HG03354 (cell line): ENCODE measurements around the gene CDC26.

Experiments used
- ATAC-seq: cut with Tn5 transposase; IDR thresholded peaks from one replicate; pipeline ENCODE4 v1.9.1; 2021; ENCODE audit warnings: mild to moderate bottlenecking; ENCODE audit not compliant: unreplicated experiment, poor library complexity, severe bottlenecking

Gene CDC26

GRCh38 chr9:113275157-113276131 lies at the start of gene CDC26, which contains the start of gene PRPF4:
TSS of gene CDC26 (minus strand) at chr9:113275572. CDS start at chr9:113272507, 3,065 bp downstream.
TSS of gene PRPF4 (plus strand) at chr9:113275658. CDS start at chr9:113275744, 86 bp downstream.
- peak; percentile 99 for ATAC-seq

DNA sequence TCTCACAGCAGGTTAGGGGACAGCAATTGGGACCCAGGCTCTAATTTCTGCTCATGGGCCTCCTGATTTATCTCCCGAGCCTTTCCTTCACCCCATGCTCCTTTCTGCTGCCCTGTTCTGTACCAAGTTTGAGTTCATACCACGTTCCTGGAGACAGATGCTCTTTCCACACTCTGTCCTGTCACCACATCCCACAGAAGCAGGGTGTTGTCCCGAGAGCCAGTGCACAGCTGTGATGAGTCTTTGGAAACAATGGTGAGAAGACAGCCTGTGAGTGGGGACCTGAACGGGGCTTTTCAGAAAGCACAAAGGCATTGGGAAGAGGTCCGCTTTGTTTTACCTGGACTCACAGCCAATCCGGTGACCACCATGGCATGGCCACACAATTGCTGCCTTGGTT lies 47.3 kb upstream of the CDC26 start:
- ATAC-seq, result no peak

GRCh38 chr9:113320051-113320450 lies 44.7 kb upstream of the CDC26 start:
- ATAC-seq, result no peak

GRCh38 chr9:113319054-113319453 lies 43.7 kb upstream of the CDC26 start:
- ATAC-seq, result no peak

GRCh38 chr9:113317777-113318176 lies 42.4 kb upstream of the CDC26 start:
- no peak for ATAC-seq

DNA sequence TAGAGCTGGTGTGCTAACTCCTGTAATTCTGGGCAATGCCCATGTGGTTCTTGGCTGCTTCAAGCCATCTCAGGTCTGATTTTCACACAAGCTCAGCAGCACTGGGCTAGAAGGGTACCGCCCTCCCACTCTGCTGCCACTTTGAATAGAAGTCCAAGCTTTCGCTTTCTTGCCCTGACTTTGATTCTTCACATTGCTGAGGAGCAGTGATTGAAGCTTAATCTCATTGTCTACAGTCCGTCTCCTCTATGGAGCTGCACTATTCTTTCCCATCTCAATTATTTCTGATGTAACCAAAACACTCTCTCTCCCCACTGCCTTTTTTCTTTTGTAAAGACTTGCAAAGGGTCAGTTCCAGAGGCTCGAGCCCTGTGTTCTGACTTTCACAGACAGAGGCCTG lies 40.7 kb upstream of the CDC26 start:
- ATAC-seq, result no peak

DNA sequence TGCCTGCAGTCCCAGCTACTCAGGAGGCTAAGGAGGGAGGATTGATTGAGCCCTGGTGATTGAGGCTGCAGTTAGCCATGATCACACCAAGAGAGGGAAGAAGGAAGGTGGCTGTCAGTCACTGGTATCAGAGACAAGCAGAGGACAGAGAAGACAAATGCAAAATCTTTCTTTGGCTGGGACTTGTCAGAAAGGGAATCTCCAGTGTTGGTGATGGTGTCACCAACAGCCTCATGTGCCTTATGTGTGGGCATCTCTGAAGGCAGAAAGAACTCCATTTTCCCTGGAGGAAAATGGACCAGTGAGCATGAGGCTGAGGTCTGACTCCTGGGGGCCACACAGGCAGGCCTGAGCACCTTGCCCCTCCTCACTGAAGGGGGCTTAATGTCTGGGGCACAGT lies 39.9 kb upstream of the CDC26 start:
- ATAC-seq, result no peak

DNA sequence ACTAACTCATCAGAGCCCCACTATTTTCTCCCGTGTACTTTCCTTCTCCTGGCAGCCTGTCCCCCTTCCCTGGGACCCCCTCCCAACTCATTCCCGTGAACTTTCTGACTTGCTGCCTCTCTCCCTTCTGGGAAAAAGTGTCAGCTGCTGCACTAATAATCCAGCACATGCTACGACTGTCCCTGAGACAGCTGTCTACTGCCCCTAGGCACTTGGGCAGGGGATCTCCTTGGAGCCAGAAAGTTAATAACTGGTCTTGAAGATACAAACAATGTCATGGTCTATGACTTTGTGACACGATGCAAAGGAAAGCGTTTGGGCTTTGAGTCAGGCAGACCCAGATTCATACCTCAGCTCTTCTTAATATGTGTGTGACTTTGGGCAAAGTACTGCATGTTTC lies 37.9 kb upstream of the CDC26 start:
- ATAC-seq, result no peak

DNA sequence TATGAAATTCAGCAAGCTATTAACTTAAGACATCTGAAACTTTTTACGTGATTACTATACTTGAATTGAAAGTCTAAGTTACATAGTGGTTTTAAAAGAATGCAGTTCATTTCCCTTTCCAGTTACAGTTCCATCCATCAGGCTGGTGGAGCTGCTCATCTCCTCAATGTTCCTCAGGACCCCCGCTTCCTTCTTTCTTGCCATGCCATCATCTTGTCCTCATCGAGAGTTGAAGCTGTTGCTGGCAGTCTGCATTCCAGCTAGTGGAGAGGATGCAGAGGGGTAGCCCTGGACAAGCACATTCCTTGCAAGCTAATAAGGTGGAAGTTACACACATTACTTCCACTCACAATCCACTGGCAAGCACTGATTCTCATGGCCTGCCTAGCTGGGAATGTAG lies 36.6 kb upstream of the CDC26 start:
- ATAC-seq, result no peak

GRCh38 chr9:113310538-113310937 lies 35.2 kb upstream of the CDC26 start:
- no peak for ATAC-seq

DNA sequence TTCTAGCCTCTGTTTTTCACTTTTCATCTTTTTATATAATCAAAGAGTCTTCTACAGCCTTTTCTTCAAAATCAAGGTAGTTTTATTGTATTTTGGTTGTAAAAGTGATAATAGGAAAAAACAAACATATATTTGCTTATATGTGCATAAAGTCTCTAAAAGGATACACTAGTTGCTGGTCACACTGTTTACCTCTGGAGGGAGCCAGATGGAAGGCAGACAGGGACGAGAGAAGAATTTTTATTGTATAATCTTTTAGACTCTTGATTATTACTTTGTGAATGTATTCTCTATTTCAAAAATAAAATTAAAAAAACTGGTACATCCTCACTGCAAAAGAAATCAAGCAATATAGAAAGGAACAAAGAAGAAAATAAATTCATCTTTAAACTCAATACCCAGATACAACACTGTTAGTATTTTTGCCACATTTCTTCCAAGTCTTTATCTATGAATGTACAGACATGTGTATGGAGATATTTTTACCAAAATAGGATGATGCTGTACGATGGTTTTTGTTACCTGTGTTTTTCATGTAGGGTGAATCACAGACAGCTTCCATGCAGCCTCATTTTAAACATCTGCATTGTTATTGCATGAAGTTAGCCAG lies 33.9 kb upstream of the CDC26 start:
- ATAC-seq, result no peak

DNA sequence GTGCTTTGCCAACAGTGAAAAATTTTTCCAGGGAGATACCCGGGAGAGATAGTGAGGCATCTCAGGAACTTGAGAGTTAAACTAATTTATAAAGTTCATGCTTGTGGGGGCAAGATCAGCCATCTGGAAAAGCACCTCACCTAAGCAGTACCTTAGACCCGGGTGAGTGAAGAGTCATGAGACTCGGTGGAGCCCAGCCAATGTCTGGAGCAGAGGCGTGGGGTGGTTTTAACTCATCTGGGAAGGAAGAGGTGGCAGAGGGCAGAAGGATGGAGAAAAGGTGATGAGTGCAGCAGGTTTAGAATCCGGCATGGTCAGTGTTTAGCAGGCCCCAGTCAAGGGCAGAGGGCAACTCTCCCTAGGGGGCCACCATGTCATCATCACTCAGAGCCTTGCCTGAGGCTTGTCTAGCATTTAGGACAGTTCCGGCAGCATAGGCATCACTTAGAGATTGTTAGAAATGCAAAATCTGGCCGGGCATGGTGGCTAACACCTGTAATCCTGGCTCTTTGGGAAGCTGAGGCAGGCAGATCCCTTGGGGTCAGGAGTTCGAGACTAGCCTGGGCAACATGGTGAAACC lies 32.1 kb upstream of the CDC26 start:
- ATAC-seq, result no peak

DNA sequence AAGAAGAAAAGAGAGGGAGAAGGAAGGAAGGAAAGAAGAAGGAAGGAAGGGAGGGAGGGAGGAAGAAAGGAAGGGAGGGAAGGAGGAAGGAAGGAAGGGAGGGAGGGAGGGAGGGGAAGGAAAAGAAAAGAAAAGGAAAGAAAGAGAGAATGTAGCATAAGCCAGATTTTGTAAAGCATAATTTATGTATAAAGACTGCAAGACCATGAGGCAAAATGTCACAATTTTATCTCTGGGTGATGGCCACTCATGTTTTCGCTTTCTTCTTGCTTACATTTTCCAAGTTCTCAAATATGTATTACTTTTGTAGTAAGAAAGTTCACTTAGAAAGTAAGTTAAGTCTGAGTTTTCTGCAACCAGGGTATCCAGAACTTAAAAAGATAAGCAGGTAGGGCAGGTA lies 31.2 kb upstream of the CDC26 start:
- no peak for ATAC-seq

DNA sequence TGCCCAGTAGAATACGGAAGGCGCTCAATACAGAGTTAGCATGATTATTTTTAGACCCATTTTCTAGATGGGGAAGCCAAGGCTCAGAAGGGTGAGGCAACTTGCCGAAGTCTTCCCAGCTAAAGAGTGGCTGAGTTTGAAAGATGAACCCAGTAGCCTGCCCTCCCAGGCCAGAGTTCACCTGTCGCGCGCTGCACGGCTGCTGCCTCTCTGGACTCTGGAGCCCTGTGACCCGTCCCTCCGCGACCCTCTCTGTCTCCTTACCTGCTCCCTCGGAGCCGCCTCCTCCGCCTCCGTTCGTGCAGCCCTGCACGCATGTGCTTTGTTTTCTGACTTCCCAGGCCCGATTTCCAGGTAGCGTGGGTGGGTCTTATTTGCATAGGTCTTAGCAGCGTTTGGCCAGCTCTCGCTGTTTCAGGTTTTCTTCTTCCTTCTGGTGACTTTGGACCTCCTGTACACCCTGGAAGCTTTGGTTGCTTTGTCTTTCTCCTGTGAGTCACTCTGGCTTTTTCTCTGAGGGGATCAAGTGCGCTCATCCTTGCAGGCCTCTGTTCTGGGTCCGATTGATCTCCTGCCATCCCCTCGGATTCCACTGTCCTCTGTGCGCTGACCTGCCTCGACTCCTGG lies 27.5 kb upstream of the CDC26 start, which contains the start of gene RNF183:
TSS of gene RNF183 (minus strand) at position 585 of the 627 bp plus-strand sequence. CDS start 5,192 bp downstream, outside the sequence.
- ATAC-seq, result no peak

GRCh38 chr9:113301548-113301947 lies 26.2 kb upstream of the CDC26 start:
- ATAC-seq, result no peak

- no peak for ATAC-seq
These were observed 24.5 kb upstream of the CDC26 start for GRCh38 chr9:113299800-113300292.

DNA sequence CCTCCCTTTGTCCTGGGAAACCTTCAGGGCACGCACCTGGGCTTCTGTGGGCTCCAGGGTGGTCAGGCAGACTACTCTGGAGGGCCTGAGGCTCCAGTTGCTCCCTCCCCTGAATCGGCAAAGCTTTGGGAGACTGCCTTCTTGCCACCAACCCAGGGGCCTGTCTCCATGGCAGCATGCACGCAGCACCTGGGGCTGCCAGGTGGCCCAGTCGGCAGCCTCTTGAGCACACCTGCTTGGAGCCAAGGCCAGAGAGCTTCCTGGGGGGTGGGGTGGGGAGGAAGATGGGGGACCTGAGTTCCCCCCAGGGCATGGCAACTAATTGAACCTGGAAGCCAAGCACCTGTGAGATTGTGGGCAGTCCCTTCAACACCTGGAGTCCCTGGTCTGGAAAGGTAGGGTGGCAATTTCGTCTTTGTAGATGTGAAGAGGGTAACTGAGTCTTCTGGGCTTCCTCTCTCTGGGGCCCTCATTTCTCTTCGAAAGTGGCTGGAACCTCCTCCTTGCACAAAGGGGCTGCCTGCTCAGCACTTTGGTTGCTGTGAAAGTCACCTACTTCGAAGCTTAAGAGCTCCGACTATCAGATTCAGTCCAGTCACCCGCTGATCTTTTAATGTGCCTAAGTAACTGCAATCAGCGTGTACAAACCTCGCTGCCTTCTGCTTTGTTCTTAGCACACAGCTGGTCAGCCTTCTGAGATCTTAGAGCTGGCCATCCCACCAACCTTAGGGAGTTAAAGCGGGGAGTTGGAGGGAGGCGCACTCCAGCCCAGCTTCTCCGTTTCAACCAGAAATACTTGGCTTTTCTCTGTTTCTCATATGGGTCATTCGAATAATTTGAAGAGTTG lies 23.8 kb upstream of the CDC26 start:
- ATAC-seq, result no peak

- no peak for ATAC-seq
These were observed 22.9 kb upstream of the CDC26 start for GRCh38 chr9:113298311-113298710.
